Endothelial cell of umbilical vein (primary cell): Measurements from ENCODE around the gene P3H2. TPM values are rescaled to one million over a fixed set of nuclear protein-coding genes. Genes with fewer than 3 reads are reported as not detected.

Experiments
- BruUV-seq: library from RNA; stranded (reverse); fragments of 400-500 nt; replicated peaks from 2 replicates; lab custom pipeline; 2021; lab: Mats Ljungman, UMichigan
- CTCF ChIA-PET: fragments of 300-600, 350-600 bp; sonication (Branson Sonifier 250); formaldehyde crosslinking; loops from one replicate; lab custom pipeline; 2021; ENCODE audit warnings: antibody characterized with exemption, inconsistent platforms; lab: Charles Lee
- POLR2A ChIA-PET: fragments of 300-600, 350-600 bp; sonication (Branson Sonifier 250); formaldehyde crosslinking; loops from one replicate; lab custom pipeline; 2021; ENCODE audit warnings: antibody characterized with exemption, inconsistent platforms; lab: Charles Lee
- DNase-seq: peaks from one replicate; pipeline ENCODE4 v3.0.0-alpha.2; 2011; ENCODE audit warnings: low read depth, low spot score
- FAIRE-seq: peaks from 2 replicates; lab custom pipeline; 2011; peaks lifted over from hg19 to GRCh38; lab: Jason Lieb, UNC
- H2AFZ ChIP-seq: 2 replicates; pipeline ENCODE4 v1.6.0; 2012; ENCODE audit warnings: low read depth, low read length, control low read depth, inconsistent platforms
- H3K27ac ChIP-seq: 2 replicates; pipeline ENCODE4 v1.5.1; 2011; ENCODE audit warnings: low read depth, mild to moderate bottlenecking, control low read depth, low read length, moderate library complexity; ENCODE audit not compliant: insufficient read depth
- H3K27me3 ChIP-seq, 2 experiments: 2 replicates each; pipeline versions ENCODE4 v1.6.0 to v1.6.1; 2011; ENCODE audit warnings: low read length in 2 of 2, mixed read lengths in 1 of 2; ENCODE audit not compliant: control insufficient read depth in 2 of 2, insufficient read depth in 2 of 2
- H3K36me3 ChIP-seq, 2 experiments: 2 replicates in 1 of 2; 3 replicates in 1 of 2; pipeline ENCODE4 v1.5.1; 2011; ENCODE audit warnings: low read length in 2 of 2, mild to moderate bottlenecking in 1 of 2, moderate library complexity in 1 of 2; ENCODE audit not compliant: control insufficient read depth in 2 of 2, insufficient read depth in 2 of 2; ENCODE audit errors: extremely low read depth in 1 of 2
- H3K4me1 ChIP-seq: 3 replicates; pipeline ENCODE4 v1.5.1; 2011; ENCODE audit warnings: mild to moderate bottlenecking, low read length; ENCODE audit not compliant: control insufficient read depth, insufficient read depth; ENCODE audit errors: extremely low read depth
- H3K4me2 ChIP-seq: 2 replicates; pipeline ENCODE4 v1.6.1; 2011; ENCODE audit warnings: low read length, control low read depth, mixed read lengths; ENCODE audit not compliant: insufficient read depth
- H3K4me3 ChIP-seq, 3 experiments: fragments of 200-600 bp in 1 of 3; sonication (generic), shearing (Covaris generic) in 1 of 3; replicated peaks in 1 of 3; 2 replicates each; pipeline ENCODE4 v1.5.1; 2011 to 2016; ENCODE audit warnings: control low read depth in 3 of 3, low read length in 3 of 3, mild to moderate bottlenecking in 2 of 3, inconsistent platforms in 1 of 3, low read depth in 1 of 3, moderate library complexity in 1 of 3; ENCODE audit not compliant: insufficient read depth in 1 of 3
- H3K79me2 ChIP-seq: 2 replicates; pipeline ENCODE4 v1.6.0; 2012; ENCODE audit warnings: low read length, inconsistent platforms; ENCODE audit not compliant: control insufficient read depth, insufficient read depth
- H3K9ac ChIP-seq: replicated peaks from 2 replicates; pipeline ENCODE3; 2011; ENCODE audit warnings: low read length, control low read depth; ENCODE audit not compliant: insufficient read depth; ENCODE audit errors: extremely low read depth
- H3K9me1 ChIP-seq: replicated peaks from 3 replicates; pipeline ENCODE4 v1.6.0; 2011; ENCODE audit warnings: mild to moderate bottlenecking, low read length; ENCODE audit not compliant: control insufficient read depth, insufficient read depth; ENCODE audit errors: extremely low read depth
- H3K9me3 ChIP-seq: replicated peaks from 2 replicates; pipeline ENCODE4 v1.5.1; 2012; ENCODE audit warnings: low read length, inconsistent platforms; ENCODE audit not compliant: control insufficient read depth, insufficient read depth
- H4K20me1 ChIP-seq: replicated peaks from 2 replicates; pipeline ENCODE3; 2011; ENCODE audit warnings: mild to moderate bottlenecking, low read length; ENCODE audit not compliant: control insufficient read depth, insufficient read depth; ENCODE audit errors: extremely low read depth
- EZH2 ChIP-seq: IDR thresholded peaks from 2 replicates; pipeline ENCODE4 v1.6.1; 2012; ENCODE audit warnings: borderline replicate concordance, low read depth, mild to moderate bottlenecking, moderate library complexity, low read length, inconsistent platforms; ENCODE audit not compliant: severe bottlenecking
- FOS ChIP-seq: IDR thresholded peaks from 2 replicates; pipeline ENCODE4 v1.6.1; 2011; ENCODE audit warnings: mild to moderate bottlenecking, low read length, moderate library complexity, borderline replicate concordance; ENCODE audit not compliant: insufficient read depth
- GATA2 ChIP-seq: IDR thresholded peaks from 2 replicates; pipeline ENCODE4 v1.7.0; 2011; ENCODE audit warnings: low read depth, mild to moderate bottlenecking, moderate library complexity, mixed read lengths, low read length; ENCODE audit not compliant: insufficient read length, insufficient read depth
- JUN ChIP-seq: IDR thresholded peaks from 2 replicates; pipeline ENCODE4 v1.6.1; 2011; ENCODE audit warnings: borderline replicate concordance, low read depth; ENCODE audit not compliant: insufficient read length, insufficient read depth
- MYC ChIP-seq: IDR thresholded peaks from one replicate; pipeline ENCODE4 v1.6.1; 2011; ENCODE audit warnings: mild to moderate bottlenecking, low read depth, low read length
- POLR2A ChIP-seq: IDR thresholded peaks from 2 replicates; pipeline ENCODE4 v1.6.1; 2012; ENCODE audit warnings: low read depth, mild to moderate bottlenecking, control low read depth, low read length
- POLR2AphosphoS5 ChIP-seq: IDR thresholded peaks from 2 replicates; pipeline ENCODE4 v1.6.1; 2012; ENCODE audit warnings: low read depth, mild to moderate bottlenecking, control low read depth, low read length, moderate library complexity; ENCODE audit not compliant: insufficient read depth
- dilution Hi-C: fragments of 300-500 bp; cut with MboI; formaldehyde crosslinking; loops from one replicate; pipeline ENCODE4 v1.15.0; 2019; ENCODE audit warnings: low sequenced_read_pairs; ENCODE audit not compliant: extremely low pct_ligation_motif_present
- intact Hi-C: fragments of 100-400 bp; cut with micrococcal nuclease; formaldehyde crosslinking; loops from one replicate; pipeline ENCODE4 v1.10.0; 2022
- polyA plus RNA-seq, 4 experiments: library from polyadenylated mRNA; depleted of rRNA in 3 of 4; stranded (reverse) in 3 of 4; unstranded in 1 of 4; fragments of >200 nt; gene quantifications; 2 replicates each; pipeline versions ENCODE4 v1.2.1 to v1.2.3, GENCODE V29; 2011 to 2012; ENCODE audit warnings: missing spikeins in 1 of 4
- total RNA-seq: library from RNA; stranded (reverse); gene quantifications from 2 replicates; pipeline ENCODE4 v1.2.3, GENCODE V29; 2021
- TF ChIP-seq, protein P1 (sequence below): IDR thresholded peaks from 2 replicates; pipeline ENCODE4 v1.6.1; 2011; ENCODE audit not compliant: insufficient read depth, insufficient read length
- TF ChIP-seq, protein P2 (sequence below), 2 donors: IDR thresholded peaks; 1 replicate in 1 of 2; 2 replicates in 1 of 2; pipeline ENCODE4 v1.5.1; 2011; ENCODE audit warnings: low read length in 2 of 2, mild to moderate bottlenecking in 2 of 2, moderate library complexity in 2 of 2, control low read depth in 1 of 2, inconsistent platforms in 1 of 2, low read depth in 1 of 2; ENCODE audit not compliant: insufficient read depth in 1 of 2; ENCODE audit errors: extremely low read depth in 1 of 2

The P3H2 gene
- total and polyA plus RNA-seq, 2 donors (not counting 3 experiments of a cell fraction or from before 2014, with no cell fraction given): 6.6 to 6.8 TPM

DNA sequence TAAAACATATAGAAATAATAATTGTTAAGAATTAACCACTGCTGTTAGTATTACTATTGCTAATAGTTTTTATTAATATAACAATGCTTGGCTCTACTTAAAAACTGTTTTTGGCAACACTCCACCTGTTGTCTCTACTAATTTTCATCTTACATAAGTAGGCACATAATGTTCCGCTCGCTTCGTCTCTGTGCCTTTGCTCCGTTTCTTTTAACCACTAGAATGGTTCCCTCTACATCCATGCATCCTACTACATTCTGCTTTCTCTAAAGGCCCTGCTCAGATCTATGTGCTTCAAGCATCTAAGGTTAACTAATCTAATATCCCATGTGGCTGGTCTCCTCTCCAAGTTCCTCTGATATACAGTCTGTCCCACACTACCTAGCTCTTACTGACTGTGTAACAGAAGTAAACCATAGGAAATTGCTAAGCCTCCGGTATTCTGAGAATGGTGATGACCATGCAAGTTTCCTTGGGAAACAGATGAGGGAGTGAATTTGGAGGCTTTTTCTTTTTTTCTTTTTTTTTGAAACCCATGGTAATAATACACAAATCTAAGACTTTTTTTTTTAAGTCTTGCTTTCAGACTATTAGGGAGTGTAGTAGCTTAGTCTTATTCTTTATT, 138.3 kb downstream of the P3H2 start:
- no TSS peak for BruUV-seq
- no peaks in the 10 kb centered on the region for H4K20me1 ChIP-seq
- no peaks in the 10 kb centered on the region for H3K79me2 ChIP-seq
- dilution Hi-C loops (no loop called here), intact Hi-C loops (no loop called here)
- H3K27ac ChIP-seq: no peak overlapping the region
- no peak overlapping the region for H3K4me2 ChIP-seq
- H2AFZ ChIP-seq: no peak overlapping the region
- no peaks in the 10 kb centered on the region for H3K9me1 ChIP-seq
- POLR2A ChIA-PET: no interaction called here
- CTCF ChIA-PET: interaction anchor here (0.9 to 1.5 kb wide), 2 partner anchors 13 to 21 kb away, joined by 3 to 5 read pairs; no protein-coding TSS in a partner anchor
- no peaks in the 10 kb centered on the region for H3K36me3 ChIP-seq
- no peaks in the 10 kb centered on the region for H3K4me1 ChIP-seq
- no peak overlapping the region for H3K4me3 ChIP-seq
- no peaks in the 10 kb centered on the region for H3K27me3 ChIP-seq
- TF ChIP-seq MYC: no peak
- no peak for TF ChIP-seq JUN
- TF ChIP-seq, protein P1, sequence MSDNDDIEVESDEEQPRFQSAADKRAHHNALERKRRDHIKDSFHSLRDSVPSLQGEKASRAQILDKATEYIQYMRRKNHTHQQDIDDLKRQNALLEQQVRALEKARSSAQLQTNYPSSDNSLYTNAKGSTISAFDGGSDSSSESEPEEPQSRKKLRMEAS: no peak
- TF ChIP-seq FOS: no peak
- no peak for TF ChIP-seq EZH2
- TF ChIP-seq POLR2AphosphoS5: no peak
- TF ChIP-seq, protein P2, sequence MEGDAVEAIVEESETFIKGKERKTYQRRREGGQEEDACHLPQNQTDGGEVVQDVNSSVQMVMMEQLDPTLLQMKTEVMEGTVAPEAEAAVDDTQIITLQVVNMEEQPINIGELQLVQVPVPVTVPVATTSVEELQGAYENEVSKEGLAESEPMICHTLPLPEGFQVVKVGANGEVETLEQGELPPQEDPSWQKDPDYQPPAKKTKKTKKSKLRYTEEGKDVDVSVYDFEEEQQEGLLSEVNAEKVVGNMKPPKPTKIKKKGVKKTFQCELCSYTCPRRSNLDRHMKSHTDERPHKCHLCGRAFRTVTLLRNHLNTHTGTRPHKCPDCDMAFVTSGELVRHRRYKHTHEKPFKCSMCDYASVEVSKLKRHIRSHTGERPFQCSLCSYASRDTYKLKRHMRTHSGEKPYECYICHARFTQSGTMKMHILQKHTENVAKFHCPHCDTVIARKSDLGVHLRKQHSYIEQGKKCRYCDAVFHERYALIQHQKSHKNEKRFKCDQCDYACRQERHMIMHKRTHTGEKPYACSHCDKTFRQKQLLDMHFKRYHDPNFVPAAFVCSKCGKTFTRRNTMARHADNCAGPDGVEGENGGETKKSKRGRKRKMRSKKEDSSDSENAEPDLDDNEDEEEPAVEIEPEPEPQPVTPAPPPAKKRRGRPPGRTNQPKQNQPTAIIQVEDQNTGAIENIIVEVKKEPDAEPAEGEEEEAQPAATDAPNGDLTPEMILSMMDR (IDR thresholded peaks at IDR 0.05; ENCODE audit: extremely low read depth in 1 of 2, insufficient read depth in 1 of 2, low read depth in 1 of 2, low read length in 2 of 2): no peak
- TF ChIP-seq GATA2: no peak
- no peak for TF ChIP-seq POLR2A
- DNase-seq (no peak), FAIRE-seq (peak; percentile 49)
- H3K9me3 ChIP-seq: no peaks in the 10 kb centered on the region
- no peak overlapping the region for H3K9ac ChIP-seq
